AG09309 (cell line): ENCODE data around the gene XKR7.

ENCODE experiments used
- DNase-seq: peaks from one replicate; pipeline ENCODE4 v3.0.0-alpha.2; 2010; ENCODE audit warnings: low read depth
- H3K4me3 ChIP-seq: 2 replicates; pipeline ENCODE4 v1.5.1; 2011; ENCODE audit warnings: mild to moderate bottlenecking, low read depth, low read length, moderate library complexity; ENCODE audit not compliant: control insufficient read depth
- CTCF ChIP-seq: IDR thresholded peaks from 2 replicates; pipeline ENCODE4 v1.5.1; 2011; ENCODE audit warnings: mild to moderate bottlenecking, low read depth, low read length, inconsistent platforms; ENCODE audit not compliant: insufficient read depth, control insufficient read depth; ENCODE audit errors: missing control alignments

The XKR7 gene

DNA sequence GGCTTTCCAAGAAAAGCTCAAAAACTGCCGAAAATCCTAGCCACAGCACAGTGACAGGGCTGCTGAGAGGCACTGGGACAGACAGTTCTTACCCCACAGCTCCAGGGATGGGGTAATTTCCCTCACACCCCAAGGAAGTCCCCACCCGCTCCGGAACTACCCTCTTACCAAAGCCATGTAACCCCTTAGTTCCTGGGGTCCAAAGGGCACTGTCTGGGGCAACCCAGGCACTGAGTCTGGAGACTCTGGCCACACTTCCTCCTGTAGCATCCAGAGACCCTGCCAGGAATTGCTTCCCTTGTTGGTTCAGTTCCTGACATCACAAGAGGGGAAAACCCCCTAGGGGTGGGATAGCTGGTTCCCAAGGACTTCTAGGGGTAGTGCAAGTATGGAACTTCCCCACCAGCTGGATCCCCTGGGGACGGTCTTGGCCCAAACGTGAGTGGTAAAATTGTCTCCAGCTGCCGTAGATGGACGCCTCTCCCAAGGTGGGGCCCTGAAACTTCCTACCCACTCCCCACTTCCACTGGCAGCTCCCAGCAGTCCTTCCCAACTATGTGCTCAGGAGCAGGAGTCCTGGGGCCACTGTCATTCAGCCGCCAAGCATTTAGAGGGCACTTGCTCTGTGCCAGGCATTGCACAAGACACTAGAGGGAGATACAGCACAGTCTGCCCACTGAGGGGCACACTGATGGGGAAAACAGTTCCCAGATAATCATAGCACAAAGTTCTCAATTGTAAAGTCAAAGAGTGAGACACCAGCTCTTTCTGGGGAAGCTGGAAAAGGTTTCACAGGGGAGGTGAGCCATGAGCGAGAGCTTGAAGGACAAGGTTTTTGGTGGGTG lies 66.9 kb downstream of the XKR7 start:
- H3K4me3 ChIP-seq = no peak overlapping the region
- TF ChIP-seq CTCF = peak; percentile 50
- no peak for DNase-seq

- DNase-seq = no peak
- no peak for TF ChIP-seq CTCF
- H3K4me3 ChIP-seq = no peak overlapping the region
Measured at GRCh38 chr20:32035426-32035779, 67.5 kb downstream of the XKR7 start.

DNA sequence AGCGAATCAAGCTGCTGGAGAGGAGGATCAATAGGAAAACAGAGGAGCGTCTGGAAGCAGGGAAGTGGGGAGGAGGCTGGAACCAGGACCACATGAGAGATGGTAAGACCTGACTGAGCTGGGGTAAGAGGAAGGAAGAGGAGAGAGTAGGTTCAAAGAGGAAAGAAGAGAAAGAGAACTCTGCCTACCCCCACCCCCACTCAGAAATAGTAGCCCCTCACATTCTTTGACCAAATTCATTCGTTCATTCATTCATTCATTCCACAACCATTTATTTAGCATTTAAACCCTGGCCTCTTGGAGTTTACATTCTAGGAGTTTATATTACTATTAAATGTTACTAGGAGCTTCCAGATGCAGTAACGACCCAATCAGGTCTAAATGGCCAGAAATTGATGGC lies 68.3 kb downstream of the XKR7 start:
- H3K4me3 ChIP-seq = no peak overlapping the region
- no peak for DNase-seq
- no peak for TF ChIP-seq CTCF

DNA sequence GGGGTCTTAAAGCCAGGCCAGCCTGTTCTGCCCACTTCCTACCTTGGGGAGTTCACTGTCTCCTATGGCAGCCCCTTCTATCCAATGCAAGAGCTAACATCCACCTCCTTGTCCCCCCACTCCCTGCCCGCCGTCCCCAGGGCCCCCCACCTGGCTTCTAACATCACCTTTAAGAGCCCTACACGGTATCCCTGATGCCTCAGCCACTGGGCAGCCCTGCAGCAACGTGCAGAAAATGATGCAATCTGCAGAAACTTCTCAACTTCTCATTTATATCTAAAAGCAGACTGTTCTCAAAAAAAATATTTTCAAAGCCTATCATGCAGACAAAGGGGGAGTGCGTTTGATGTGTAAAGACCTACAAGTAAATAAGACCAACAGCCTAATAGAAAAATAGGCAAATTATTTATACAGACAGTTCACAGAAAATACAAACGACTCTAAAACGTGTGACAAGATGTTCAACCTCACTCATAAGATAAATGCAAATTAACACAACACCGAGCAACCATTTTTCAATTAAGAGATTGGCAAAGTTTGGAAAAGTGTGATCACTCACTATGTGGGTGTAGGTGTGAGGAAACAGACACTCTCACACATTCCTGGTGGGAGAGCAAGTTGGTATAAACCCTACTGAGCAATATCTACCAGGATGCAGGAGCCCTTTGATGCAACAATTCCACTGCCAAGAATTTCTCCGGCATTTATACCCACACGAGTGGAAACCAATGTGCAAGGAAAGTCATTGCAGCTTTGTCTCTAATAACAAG lies 69.0 kb downstream of the XKR7 start:
- TF ChIP-seq CTCF = no peak
- no peak overlapping the region for H3K4me3 ChIP-seq
- peak; percentile 39 for DNase-seq

GRCh38 chr20:32037929-32038328 lies 70.0 kb downstream of the XKR7 start:
- peak; percentile 21 for DNase-seq

More at GRCh38 chr20:32037929-32038328, 70.0 kb downstream of the XKR7 start:
- TF ChIP-seq CTCF = no peak
- no peak overlapping the region for H3K4me3 ChIP-seq
